ENCODE measurements around the gene LEF1. TPM values are rescaled to one million over a fixed set of nuclear protein-coding genes. Genes with fewer than 3 reads are reported as not detected.

Gene LEF1
- total RNA-seq, 1 donor from 2014 or later = 16.6 TPM

DNA sequence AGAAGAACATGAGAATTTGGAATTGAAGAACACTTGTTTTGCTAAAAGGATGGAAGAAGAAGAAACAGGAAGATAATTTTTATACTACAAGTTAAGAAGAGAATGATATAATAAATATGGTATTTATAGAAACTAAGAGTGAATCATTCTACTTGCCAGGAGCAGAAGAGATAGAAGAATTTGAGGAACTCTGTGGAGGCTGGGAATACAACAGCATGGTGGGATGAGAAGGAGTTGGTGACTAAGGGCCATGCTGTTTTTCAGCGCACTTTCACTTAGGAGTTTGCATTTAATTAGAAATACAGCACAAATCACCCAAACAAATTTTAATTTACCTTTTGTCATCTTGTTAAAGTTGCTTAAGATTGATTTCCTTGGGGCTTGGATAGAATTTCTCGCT, 158.6 kb downstream of the LEF1 start:
- Histone ChIP-seq H3K4me2 (ENCODE audit: low read length) (peak overlapping the region; percentile 24), H3K79me2 (ENCODE audit: insufficient read depth, low read length) (no peaks in the 10 kb centered on the region), H3K9ac (ENCODE audit: low read length) (no peak overlapping the region), H2AFZ (ENCODE audit: low read depth, low read length) (no peak overlapping the region), H3K4me3 (ENCODE audit: insufficient read depth, low read depth, low read length) (no peak overlapping the region), H4K20me1 (ENCODE audit: insufficient read depth, low read length) (no peaks in the 10 kb centered on the region), H3K9me3 (ENCODE audit: insufficient read depth, low read depth, low read length) (no peaks in the 10 kb centered on the region), H3K27ac (ENCODE audit: low read depth, low read length) (peak overlapping the region; percentile 30), H3K36me3 (ENCODE audit: insufficient read depth, low read length) (no peaks in the 10 kb centered on the region), H3K27me3 (ENCODE audit: insufficient read depth, low read length) (no peaks in the 10 kb centered on the region), H3K4me1 (ENCODE audit: insufficient read depth, low read length) (peaks cover 6% of the 10 kb centered on the region)
- DNase-seq (ENCODE audit: low read depth) = peak; percentile 82
- H3K27ac Mint-ChIP-seq (ENCODE audit: unreplicated experiment) = peak overlapping the region; percentile 87
- peaks cover 12% of the 10 kb centered on the region for H3K36me3 Mint-ChIP-seq (ENCODE audit: low read depth, unreplicated experiment)
- H3K9me3 Mint-ChIP-seq (ENCODE audit: unreplicated experiment) = no peaks in the 10 kb centered on the region
- H3K4me1 Mint-ChIP-seq (ENCODE audit: low read depth, unreplicated experiment) = peaks cover 12% of the 10 kb centered on the region
- H3K27me3 Mint-ChIP-seq (ENCODE audit: low read depth, unreplicated experiment) = no peaks in the 10 kb centered on the region
- peak overlapping the region; percentile 31 for H3K4me3 Mint-ChIP-seq (ENCODE audit: unreplicated experiment)
- no peak for TF ChIP-seq CTCF (IDR thresholded peaks at IDR 0.05; ENCODE audit: insufficient read depth, low read depth, low read length)
- TF ChIP-seq EZH2 (IDR thresholded peaks at IDR 0.05; ENCODE audit: insufficient read depth, low read length) = no peak
- no peak for FAIRE-seq

- H3K9me3 Mint-ChIP-seq (ENCODE audit: unreplicated experiment) = no peaks in the 10 kb centered on the region
- Histone ChIP-seq H3K27me3 (ENCODE audit: insufficient read depth, low read length) (no peaks in the 10 kb centered on the region), H3K4me3 (ENCODE audit: insufficient read depth, low read depth, low read length) (no peak overlapping the region), H3K36me3 (ENCODE audit: insufficient read depth, low read length) (no peaks in the 10 kb centered on the region), H3K4me1 (ENCODE audit: insufficient read depth, low read length) (peaks cover 6% of the 10 kb centered on the region), H4K20me1 (ENCODE audit: insufficient read depth, low read length) (no peaks in the 10 kb centered on the region), H3K79me2 (ENCODE audit: insufficient read depth, low read length) (no peaks in the 10 kb centered on the region), H3K27ac (ENCODE audit: low read depth, low read length) (no peak overlapping the region), H3K9me3 (ENCODE audit: insufficient read depth, low read depth, low read length) (no peaks in the 10 kb centered on the region), H2AFZ (ENCODE audit: low read depth, low read length) (no peak overlapping the region), H3K4me2 (ENCODE audit: low read length) (no peak overlapping the region), H3K9ac (ENCODE audit: low read length) (no peak overlapping the region)
- peaks cover 17% of the 10 kb centered on the region for H3K4me1 Mint-ChIP-seq (ENCODE audit: low read depth, unreplicated experiment)
- no peak for TF ChIP-seq EZH2 (IDR thresholded peaks at IDR 0.05; ENCODE audit: insufficient read depth, low read length)
- no peak for TF ChIP-seq CTCF (IDR thresholded peaks at IDR 0.05; ENCODE audit: insufficient read depth, low read depth, low read length)
- FAIRE-seq (peak; percentile 49), DNase-seq (ENCODE audit: low read depth) (peak; percentile 51)
- no peak overlapping the region for H3K4me3 Mint-ChIP-seq (ENCODE audit: unreplicated experiment)
- H3K27ac Mint-ChIP-seq (ENCODE audit: unreplicated experiment) = peak overlapping the region; percentile 49
- H3K36me3 Mint-ChIP-seq (ENCODE audit: low read depth, unreplicated experiment) = peaks cover 12% of the 10 kb centered on the region
- H3K27me3 Mint-ChIP-seq (ENCODE audit: low read depth, unreplicated experiment) = no peaks in the 10 kb centered on the region
These were observed 160.0 kb downstream of the LEF1 start for GRCh38 chr4:108008721-108009120.

- no peak overlapping the region for H3K4me3 Mint-ChIP-seq (ENCODE audit: unreplicated experiment)
These were observed 160.7 kb downstream of the LEF1 start for GRCh38 chr4:108007984-108008383.

More at GRCh38 chr4:108007984-108008383, 160.7 kb downstream of the LEF1 start:
- TF ChIP-seq EZH2 (IDR thresholded peaks at IDR 0.05; ENCODE audit: insufficient read depth, low read length) (no peak), CTCF (IDR thresholded peaks at IDR 0.05; ENCODE audit: insufficient read depth, low read depth, low read length) (no peak)
- Histone ChIP-seq H3K9ac (ENCODE audit: low read length) (no peak overlapping the region), H3K27me3 (ENCODE audit: insufficient read depth, low read length) (no peaks in the 10 kb centered on the region), H4K20me1 (ENCODE audit: insufficient read depth, low read length) (no peaks in the 10 kb centered on the region), H3K79me2 (ENCODE audit: insufficient read depth, low read length) (no peaks in the 10 kb centered on the region), H3K27ac (ENCODE audit: low read depth, low read length) (no peak overlapping the region), H3K9me3 (ENCODE audit: insufficient read depth, low read depth, low read length) (no peaks in the 10 kb centered on the region), H3K4me3 (ENCODE audit: insufficient read depth, low read depth, low read length) (no peak overlapping the region), H2AFZ (ENCODE audit: low read depth, low read length) (no peak overlapping the region), H3K4me1 (ENCODE audit: insufficient read depth, low read length) (peaks cover 6% of the 10 kb centered on the region), H3K36me3 (ENCODE audit: insufficient read depth, low read length) (no peaks in the 10 kb centered on the region), H3K4me2 (ENCODE audit: low read length) (no peak overlapping the region)
- no peak for DNase-seq (ENCODE audit: low read depth)
- H3K9me3 Mint-ChIP-seq (ENCODE audit: unreplicated experiment) = no peaks in the 10 kb centered on the region
- H3K27me3 Mint-ChIP-seq (ENCODE audit: low read depth, unreplicated experiment) = no peaks in the 10 kb centered on the region
- H3K36me3 Mint-ChIP-seq (ENCODE audit: low read depth, unreplicated experiment) = peaks cover 12% of the 10 kb centered on the region
- no peak for FAIRE-seq
- H3K27ac Mint-ChIP-seq (ENCODE audit: unreplicated experiment) = no peak overlapping the region
- H3K4me1 Mint-ChIP-seq (ENCODE audit: low read depth, unreplicated experiment) = peaks cover 17% of the 10 kb centered on the region
